GM23338 (cell line): Measurements from ENCODE around the gene ANAPC2. TPM values are rescaled to one million over a fixed set of nuclear protein-coding genes. Genes with fewer than 3 reads are reported as not detected.

Source experiments
- ATAC-seq: fragments of 200-7000 bp; cut with Tn5 transposase; 3 replicates; pipeline ENCODE4 v1.9.1; 2020
- DNase-seq: peaks from one replicate; pipeline ENCODE4 v3.0.0-alpha.2; 2015; ENCODE audit warnings: low spot score
- H2AFZ ChIP-seq: fragments of 200-600 bp; sonication (generic); 2 replicates; pipeline ENCODE4 v1.8.0; 2016; ENCODE audit warnings: antibody characterized with exemption, mild to moderate bottlenecking, moderate library complexity
- H3F3A ChIP-seq: fragments of 200-600 bp; sonication (generic); replicated peaks from 2 replicates; pipeline ENCODE4 v1.8.0; 2017; ENCODE audit warnings: antibody characterized with exemption, mixed run types, low read depth
- H3K27ac ChIP-seq: fragments of 200-600 bp; sonication (generic); 2 replicates; pipeline ENCODE4 v1.6.1; 2016; ENCODE audit warnings: low read depth
- H3K27me3 ChIP-seq: fragments of 200-600 bp; sonication (generic); 2 replicates; pipeline ENCODE4 v1.8.0; 2016; ENCODE audit warnings: mild to moderate bottlenecking, mixed run types, moderate library complexity; ENCODE audit not compliant: insufficient read depth
- H3K36me3 ChIP-seq: fragments of 200-600 bp; sonication (generic); 2 replicates; pipeline ENCODE4 v1.8.0; 2016; ENCODE audit warnings: mild to moderate bottlenecking; ENCODE audit not compliant: insufficient read depth
- H3K4me1 ChIP-seq: fragments of 200-600 bp; sonication (generic); 2 replicates; pipeline ENCODE4 v1.8.0; 2016; ENCODE audit warnings: mild to moderate bottlenecking, moderate library complexity; ENCODE audit not compliant: insufficient read depth
- H3K4me2 ChIP-seq: fragments of 200-600 bp; sonication (generic); 2 replicates; pipeline ENCODE4 v1.7.1; 2017; ENCODE audit warnings: mixed run types
- H3K4me3 ChIP-seq: fragments of 200-600 bp; sonication (generic); 2 replicates; pipeline ENCODE4 v1.6.1; 2016; ENCODE audit warnings: mixed run types
- H3K79me2 ChIP-seq: fragments of 200-600 bp; sonication (generic); replicated peaks from 2 replicates; pipeline ENCODE4 v1.8.0; 2017; ENCODE audit warnings: mild to moderate bottlenecking; ENCODE audit not compliant: insufficient read depth
- H3K9me2 ChIP-seq: fragments of 200-600 bp; sonication (generic); 2 replicates; pipeline ENCODE4 v1.8.0; 2017; ENCODE audit not compliant: insufficient read depth
- H4K20me1 ChIP-seq: fragments of 200-600 bp; sonication (generic); replicated peaks from 2 replicates; pipeline ENCODE4 v1.8.0; 2017; ENCODE audit warnings: mild to moderate bottlenecking; ENCODE audit not compliant: insufficient read depth
- H3K27ac Mint-ChIP-seq: 2 replicates; pipeline ENCODE4 v1.8.0; 2020; ENCODE audit warnings: inconsistent platforms, mild to moderate bottlenecking, moderate library complexity, mixed read lengths
- H3K27me3 Mint-ChIP-seq: 3 replicates; pipeline ENCODE4 v1.8.0; 2022; ENCODE audit warnings: low read depth, mild to moderate bottlenecking, moderate library complexity, mixed read lengths, inconsistent platforms; ENCODE audit not compliant: insufficient read depth, poor library complexity
- H3K36me3 Mint-ChIP-seq: 3 replicates; pipeline ENCODE4 v1.8.0; 2021; ENCODE audit warnings: low read depth, mild to moderate bottlenecking, inconsistent platforms, moderate library complexity, mixed read lengths
- H3K4me1 Mint-ChIP-seq: 3 replicates; pipeline ENCODE4 v1.8.0; 2020; ENCODE audit warnings: mild to moderate bottlenecking, inconsistent platforms, mixed read lengths
- H3K4me3 Mint-ChIP-seq: 3 replicates; pipeline ENCODE4 v1.8.0; 2021; ENCODE audit warnings: moderate library complexity, mild to moderate bottlenecking, inconsistent platforms, mixed read lengths
- H3K9me3 Mint-ChIP-seq: 3 replicates; pipeline ENCODE4 v1.8.0; 2020; ENCODE audit warnings: moderate library complexity, mild to moderate bottlenecking, inconsistent platforms, mixed read lengths
- CREB1 ChIP-seq: fragments of 250-450 bp; sonication (Bioruptor Pico); IDR thresholded peaks from 2 replicates; pipeline ENCODE4 v1.5.0; 2020; ENCODE audit warnings: low read depth, mild to moderate bottlenecking, moderate library complexity
- EZH2 ChIP-seq: fragments of 200-600 bp; sonication (generic); IDR thresholded peaks from one replicate; pipeline ENCODE4 v1.8.0; 2017; ENCODE audit warnings: antibody characterized with exemption, mild to moderate bottlenecking, low read depth; ENCODE audit not compliant: unreplicated experiment
- EZH2phosphoT487 ChIP-seq: fragments of 200-600 bp; sonication (generic); IDR thresholded peaks from one replicate; pipeline ENCODE4 v1.8.1; 2018; ENCODE audit warnings: antibody characterized with exemption; ENCODE audit not compliant: unreplicated experiment
- JUNB ChIP-seq: IDR thresholded peaks from one replicate; pipeline ENCODE4 v1.6.1; 2016; ENCODE audit warnings: antibody characterized with exemption; ENCODE audit not compliant: unreplicated experiment
- NANOG ChIP-seq: IDR thresholded peaks from 2 replicates; pipeline ENCODE4 v1.6.1; 2016; ENCODE audit warnings: antibody characterized with exemption, borderline replicate concordance
- POLR2AphosphoS5 ChIP-seq: IDR thresholded peaks from 2 replicates; pipeline ENCODE4 v1.6.1; 2016; ENCODE audit warnings: antibody characterized with exemption, low read depth
- STAT1 ChIP-seq: IDR thresholded peaks from one replicate; pipeline ENCODE4 v1.6.1; 2016; ENCODE audit warnings: antibody characterized with exemption; ENCODE audit not compliant: unreplicated experiment
- ZNF114 ChIP-seq: fragments of 250-450 bp; sonication (Bioruptor Pico); IDR thresholded peaks from 2 replicates; pipeline ENCODE4 v1.5.0; 2020; ENCODE audit warnings: mild to moderate bottlenecking, moderate library complexity
- ZNF331 ChIP-seq: fragments of 250-450 bp; sonication (Bioruptor Pico); IDR thresholded peaks from 2 replicates; pipeline ENCODE4 v1.5.0; 2020; ENCODE audit warnings: low read depth, mild to moderate bottlenecking, moderate library complexity
- polyA plus RNA-seq: library from polyadenylated mRNA; unstranded; fragments of >200 nt; fragmentation: Nextera tagmentation; extraction: Ambion mirVana; gene quantifications from 2 replicates; pipeline ENCODE4 v1.2.1, GENCODE V29; 2016
- total RNA-seq: library from RNA; depleted of rRNA; stranded (reverse); fragments of >200 nt; shearing (Covaris generic); gene quantifications from 2 replicates; pipeline ENCODE4 v1.2.3, GENCODE V29; 2014
- TF ChIP-seq, protein P1 (sequence below): fragments of 250-450 bp; sonication (Bioruptor Pico); IDR thresholded peaks from 2 replicates; pipeline ENCODE4 v1.5.0; 2020; ENCODE audit warnings: mild to moderate bottlenecking, moderate library complexity
- TF ChIP-seq, protein P2 (sequence below), 2 experiments: fragments of 200-600 bp in 1 of 2; sonication (generic) in 1 of 2; conservative IDR thresholded peaks; 2 replicates each; pipeline versions ENCODE4 v1.5.1 to v1.6.1; 2016 to 2017; ENCODE audit warnings: antibody characterized with exemption in 2 of 2, low read depth in 2 of 2, mild to moderate bottlenecking in 2 of 2, moderate library complexity in 1 of 2
- TF ChIP-seq, protein P3 (sequence below): IDR thresholded peaks from one replicate; pipeline ENCODE4 v1.6.1; 2018; ENCODE audit warnings: antibody characterized with exemption; ENCODE audit not compliant: unreplicated experiment
- TF ChIP-seq, protein P4 (sequence below): IDR thresholded peaks from 2 replicates; pipeline ENCODE4 v1.6.1; 2016; ENCODE audit warnings: antibody characterized with exemption

ANAPC2 gene
- total and polyA plus RNA-seq, 2 experiments from 2014 or later = 16.4 to 42.9 TPM

DNA sequence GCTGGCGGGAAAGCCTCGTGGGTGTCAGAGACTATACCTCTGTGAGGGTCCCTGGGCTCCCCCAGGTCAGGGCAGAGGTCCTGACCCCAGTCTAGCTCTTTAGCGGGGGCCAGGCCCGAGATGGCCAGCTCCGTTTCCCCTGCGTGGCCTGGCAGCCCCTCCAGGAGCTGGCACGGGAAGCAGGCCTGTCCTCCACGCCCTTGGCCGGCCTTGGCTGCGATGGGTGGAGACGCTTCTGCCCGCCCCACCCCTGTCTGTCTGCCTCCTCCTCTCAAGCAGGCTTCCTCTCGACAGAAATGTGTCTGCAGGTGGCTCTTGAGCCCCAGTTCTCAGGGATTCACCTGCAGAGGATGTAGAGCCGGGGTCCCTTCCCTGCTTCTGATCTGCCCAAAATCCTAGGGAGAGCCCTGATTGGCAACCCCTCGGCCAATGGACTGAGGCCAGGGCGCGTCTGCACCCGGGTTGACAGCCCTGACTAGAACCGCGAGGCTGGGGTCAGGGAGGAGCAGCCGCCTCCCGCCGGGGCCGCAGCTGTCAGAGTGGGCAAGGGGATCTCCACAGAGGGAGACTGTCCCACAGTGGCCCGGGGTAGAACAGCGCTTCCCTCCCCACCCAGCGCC, 52.0 kb downstream of the ANAPC2 start:
- H3K36me3 Mint-ChIP-seq = no peaks in the 10 kb centered on the region
- TF ChIP-seq, protein P1, sequence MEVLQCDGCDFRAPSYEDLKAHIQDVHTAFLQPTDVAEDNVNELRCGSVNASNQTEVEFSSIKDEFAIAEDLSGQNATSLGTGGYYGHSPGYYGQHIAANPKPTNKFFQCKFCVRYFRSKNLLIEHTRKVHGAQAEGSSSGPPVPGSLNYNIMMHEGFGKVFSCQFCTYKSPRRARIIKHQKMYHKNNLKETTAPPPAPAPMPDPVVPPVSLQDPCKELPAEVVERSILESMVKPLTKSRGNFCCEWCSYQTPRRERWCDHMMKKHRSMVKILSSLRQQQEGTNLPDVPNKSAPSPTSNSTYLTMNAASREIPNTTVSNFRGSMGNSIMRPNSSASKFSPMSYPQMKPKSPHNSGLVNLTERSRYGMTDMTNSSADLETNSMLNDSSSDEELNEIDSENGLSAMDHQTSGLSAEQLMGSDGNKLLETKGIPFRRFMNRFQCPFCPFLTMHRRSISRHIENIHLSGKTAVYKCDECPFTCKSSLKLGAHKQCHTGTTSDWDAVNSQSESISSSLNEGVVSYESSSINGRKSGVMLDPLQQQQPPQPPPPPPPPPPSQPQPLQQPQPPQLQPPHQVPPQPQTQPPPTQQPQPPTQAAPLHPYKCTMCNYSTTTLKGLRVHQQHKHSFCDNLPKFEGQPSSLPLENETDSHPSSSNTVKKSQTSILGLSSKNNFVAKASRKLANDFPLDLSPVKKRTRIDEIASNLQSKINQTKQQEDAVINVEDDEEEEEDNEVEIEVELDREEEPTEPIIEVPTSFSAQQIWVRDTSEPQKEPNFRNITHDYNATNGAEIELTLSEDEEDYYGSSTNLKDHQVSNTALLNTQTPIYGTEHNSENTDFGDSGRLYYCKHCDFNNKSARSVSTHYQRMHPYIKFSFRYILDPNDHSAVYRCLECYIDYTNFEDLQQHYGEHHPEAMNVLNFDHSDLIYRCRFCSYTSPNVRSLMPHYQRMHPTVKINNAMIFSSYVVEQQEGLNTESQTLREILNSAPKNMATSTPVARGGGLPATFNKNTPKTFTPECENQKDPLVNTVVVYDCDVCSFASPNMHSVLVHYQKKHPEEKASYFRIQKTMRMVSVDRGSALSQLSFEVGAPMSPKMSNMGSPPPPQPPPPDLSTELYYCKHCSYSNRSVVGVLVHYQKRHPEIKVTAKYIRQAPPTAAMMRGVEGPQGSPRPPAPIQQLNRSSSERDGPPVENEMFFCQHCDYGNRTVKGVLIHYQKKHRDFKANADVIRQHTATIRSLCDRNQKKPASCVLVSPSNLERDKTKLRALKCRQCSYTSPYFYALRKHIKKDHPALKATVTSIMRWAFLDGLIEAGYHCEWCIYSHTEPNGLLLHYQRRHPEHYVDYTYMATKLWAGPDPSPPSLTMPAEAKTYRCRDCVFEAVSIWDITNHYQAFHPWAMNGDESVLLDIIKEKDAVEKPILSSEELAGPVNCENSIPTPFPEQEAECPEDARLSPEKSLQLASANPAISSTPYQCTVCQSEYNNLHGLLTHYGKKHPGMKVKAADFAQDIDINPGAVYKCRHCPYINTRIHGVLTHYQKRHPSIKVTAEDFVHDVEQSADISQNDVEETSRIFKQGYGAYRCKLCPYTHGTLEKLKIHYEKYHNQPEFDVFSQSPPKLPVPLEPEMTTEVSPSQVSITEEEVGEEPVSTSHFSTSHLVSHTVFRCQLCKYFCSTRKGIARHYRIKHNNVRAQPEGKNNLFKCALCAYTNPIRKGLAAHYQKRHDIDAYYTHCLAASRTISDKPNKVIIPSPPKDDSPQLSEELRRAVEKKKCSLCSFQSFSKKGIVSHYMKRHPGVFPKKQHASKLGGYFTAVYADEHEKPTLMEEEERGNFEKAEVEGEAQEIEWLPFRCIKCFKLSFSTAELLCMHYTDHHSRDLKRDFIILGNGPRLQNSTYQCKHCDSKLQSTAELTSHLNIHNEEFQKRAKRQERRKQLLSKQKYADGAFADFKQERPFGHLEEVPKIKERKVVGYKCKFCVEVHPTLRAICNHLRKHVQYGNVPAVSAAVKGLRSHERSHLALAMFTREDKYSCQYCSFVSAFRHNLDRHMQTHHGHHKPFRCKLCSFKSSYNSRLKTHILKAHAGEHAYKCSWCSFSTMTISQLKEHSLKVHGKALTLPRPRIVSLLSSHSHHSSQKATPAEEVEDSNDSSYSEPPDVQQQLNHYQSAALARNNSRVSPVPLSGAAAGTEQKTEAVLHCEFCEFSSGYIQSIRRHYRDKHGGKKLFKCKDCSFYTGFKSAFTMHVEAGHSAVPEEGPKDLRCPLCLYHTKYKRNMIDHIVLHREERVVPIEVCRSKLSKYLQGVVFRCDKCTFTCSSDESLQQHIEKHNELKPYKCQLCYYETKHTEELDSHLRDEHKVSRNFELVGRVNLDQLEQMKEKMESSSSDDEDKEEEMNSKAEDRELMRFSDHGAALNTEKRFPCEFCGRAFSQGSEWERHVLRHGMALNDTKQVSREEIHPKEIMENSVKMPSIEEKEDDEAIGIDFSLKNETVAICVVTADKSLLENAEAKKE (CRISPR knock-in tag) = no peak
- TF ChIP-seq POLR2AphosphoS5 (no peak), ZNF331 (CRISPR knock-in tag) (no peak), JUNB (no peak), ZNF114 (no peak), EZH2 (no peak), NANOG (no peak), EZH2phosphoT487 (no peak), CREB1 (CRISPR knock-in tag) (no peak), STAT1 (no peak)
- TF ChIP-seq, protein P2, sequence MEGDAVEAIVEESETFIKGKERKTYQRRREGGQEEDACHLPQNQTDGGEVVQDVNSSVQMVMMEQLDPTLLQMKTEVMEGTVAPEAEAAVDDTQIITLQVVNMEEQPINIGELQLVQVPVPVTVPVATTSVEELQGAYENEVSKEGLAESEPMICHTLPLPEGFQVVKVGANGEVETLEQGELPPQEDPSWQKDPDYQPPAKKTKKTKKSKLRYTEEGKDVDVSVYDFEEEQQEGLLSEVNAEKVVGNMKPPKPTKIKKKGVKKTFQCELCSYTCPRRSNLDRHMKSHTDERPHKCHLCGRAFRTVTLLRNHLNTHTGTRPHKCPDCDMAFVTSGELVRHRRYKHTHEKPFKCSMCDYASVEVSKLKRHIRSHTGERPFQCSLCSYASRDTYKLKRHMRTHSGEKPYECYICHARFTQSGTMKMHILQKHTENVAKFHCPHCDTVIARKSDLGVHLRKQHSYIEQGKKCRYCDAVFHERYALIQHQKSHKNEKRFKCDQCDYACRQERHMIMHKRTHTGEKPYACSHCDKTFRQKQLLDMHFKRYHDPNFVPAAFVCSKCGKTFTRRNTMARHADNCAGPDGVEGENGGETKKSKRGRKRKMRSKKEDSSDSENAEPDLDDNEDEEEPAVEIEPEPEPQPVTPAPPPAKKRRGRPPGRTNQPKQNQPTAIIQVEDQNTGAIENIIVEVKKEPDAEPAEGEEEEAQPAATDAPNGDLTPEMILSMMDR (conservative IDR thresholded peaks at IDR 0.05; ENCODE audit: low read depth in 2 of 2) = no peak
- TF ChIP-seq, protein P3, sequence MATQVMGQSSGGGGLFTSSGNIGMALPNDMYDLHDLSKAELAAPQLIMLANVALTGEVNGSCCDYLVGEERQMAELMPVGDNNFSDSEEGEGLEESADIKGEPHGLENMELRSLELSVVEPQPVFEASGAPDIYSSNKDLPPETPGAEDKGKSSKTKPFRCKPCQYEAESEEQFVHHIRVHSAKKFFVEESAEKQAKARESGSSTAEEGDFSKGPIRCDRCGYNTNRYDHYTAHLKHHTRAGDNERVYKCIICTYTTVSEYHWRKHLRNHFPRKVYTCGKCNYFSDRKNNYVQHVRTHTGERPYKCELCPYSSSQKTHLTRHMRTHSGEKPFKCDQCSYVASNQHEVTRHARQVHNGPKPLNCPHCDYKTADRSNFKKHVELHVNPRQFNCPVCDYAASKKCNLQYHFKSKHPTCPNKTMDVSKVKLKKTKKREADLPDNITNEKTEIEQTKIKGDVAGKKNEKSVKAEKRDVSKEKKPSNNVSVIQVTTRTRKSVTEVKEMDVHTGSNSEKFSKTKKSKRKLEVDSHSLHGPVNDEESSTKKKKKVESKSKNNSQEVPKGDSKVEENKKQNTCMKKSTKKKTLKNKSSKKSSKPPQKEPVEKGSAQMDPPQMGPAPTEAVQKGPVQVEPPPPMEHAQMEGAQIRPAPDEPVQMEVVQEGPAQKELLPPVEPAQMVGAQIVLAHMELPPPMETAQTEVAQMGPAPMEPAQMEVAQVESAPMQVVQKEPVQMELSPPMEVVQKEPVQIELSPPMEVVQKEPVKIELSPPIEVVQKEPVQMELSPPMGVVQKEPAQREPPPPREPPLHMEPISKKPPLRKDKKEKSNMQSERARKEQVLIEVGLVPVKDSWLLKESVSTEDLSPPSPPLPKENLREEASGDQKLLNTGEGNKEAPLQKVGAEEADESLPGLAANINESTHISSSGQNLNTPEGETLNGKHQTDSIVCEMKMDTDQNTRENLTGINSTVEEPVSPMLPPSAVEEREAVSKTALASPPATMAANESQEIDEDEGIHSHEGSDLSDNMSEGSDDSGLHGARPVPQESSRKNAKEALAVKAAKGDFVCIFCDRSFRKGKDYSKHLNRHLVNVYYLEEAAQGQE = no peak
- TF ChIP-seq, protein P4, sequence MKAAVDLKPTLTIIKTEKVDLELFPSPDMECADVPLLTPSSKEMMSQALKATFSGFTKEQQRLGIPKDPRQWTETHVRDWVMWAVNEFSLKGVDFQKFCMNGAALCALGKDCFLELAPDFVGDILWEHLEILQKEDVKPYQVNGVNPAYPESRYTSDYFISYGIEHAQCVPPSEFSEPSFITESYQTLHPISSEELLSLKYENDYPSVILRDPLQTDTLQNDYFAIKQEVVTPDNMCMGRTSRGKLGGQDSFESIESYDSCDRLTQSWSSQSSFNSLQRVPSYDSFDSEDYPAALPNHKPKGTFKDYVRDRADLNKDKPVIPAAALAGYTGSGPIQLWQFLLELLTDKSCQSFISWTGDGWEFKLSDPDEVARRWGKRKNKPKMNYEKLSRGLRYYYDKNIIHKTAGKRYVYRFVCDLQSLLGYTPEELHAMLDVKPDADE = no peak
- Histone ChIP-seq H3K27me3 (peaks cover 52% of the 10 kb centered on the region), H3K36me3 (no peaks in the 10 kb centered on the region), H3K4me2 (no peak overlapping the region), H3F3A (no peaks in the 10 kb centered on the region), H3K9me2 (no peaks in the 10 kb centered on the region), H3K4me1 (peaks cover 12% of the 10 kb centered on the region), H3K27ac (no peak overlapping the region), H2AFZ (no peak overlapping the region), H3K79me2 (no peaks in the 10 kb centered on the region), H3K4me3 (no peak overlapping the region), H4K20me1 (no peaks in the 10 kb centered on the region)
- ATAC-seq (peak; percentile 61), DNase-seq (peak; percentile 41)
- peaks cover 10% of the 10 kb centered on the region for H3K4me1 Mint-ChIP-seq
- H3K27me3 Mint-ChIP-seq = peaks cover 56% of the 10 kb centered on the region
- no peak overlapping the region for H3K4me3 Mint-ChIP-seq
- no peaks in the 10 kb centered on the region for H3K9me3 Mint-ChIP-seq
- H3K27ac Mint-ChIP-seq = no peak overlapping the region
